IMR-90 (cell line): ENCODE measurements around the gene ATXN7L2. TPM values are rescaled to one million over a fixed set of nuclear protein-coding genes. Genes with fewer than 3 reads are reported as not detected.

Experiments used
- ATAC-seq: fragments of 200-7000 bp; cut with Tn5 transposase; 2 replicates; pipeline ENCODE4 v1.9.1; 2020; ENCODE audit warnings: low read depth, mild to moderate bottlenecking, moderate library complexity
- BruUV-seq: library from RNA; stranded (reverse); fragments of 400-500 nt; replicated peaks from 2 replicates; lab custom pipeline; 2021; lab: Mats Ljungman, UMichigan
- CTCF ChIA-PET: fragments of 300-600 bp; formaldehyde crosslinking; extraction: SDS; loops from one replicate; lab custom pipeline; 2021; ENCODE audit warnings: antibody characterized with exemption; lab: Yijun Ruan, JAX
- POLR2A ChIA-PET: fragments of 300-600 bp; sonication (Branson Sonifier 250); formaldehyde crosslinking; loops from one replicate; lab custom pipeline; 2022; ENCODE audit warnings: antibody characterized with exemption; ENCODE audit not compliant: unreplicated experiment; lab: Charles Lee
- DNase-seq: peaks from one replicate; pipeline ENCODE4 v3.0.0; 2013
- H2AFZ ChIP-seq: replicated peaks from 2 replicates; pipeline ENCODE3; 2013; ENCODE audit warnings: low read length, mild to moderate bottlenecking; ENCODE audit not compliant: poor library complexity
- H2AK5ac ChIP-seq: 2 replicates; pipeline ENCODE4 v1.6.1; 2013; ENCODE audit warnings: low read depth, low read length, inconsistent platforms
- H2AK9ac ChIP-seq: replicated peaks from 2 replicates; pipeline ENCODE3; 2013; ENCODE audit warnings: mild to moderate bottlenecking, low read depth, low read length, moderate library complexity; ENCODE audit not compliant: poor library complexity
- H2BK120ac ChIP-seq: 2 replicates; pipeline ENCODE4 v1.6.1; 2013; ENCODE audit warnings: low read depth, low read length, inconsistent platforms
- H2BK15ac ChIP-seq: 3 replicates; pipeline ENCODE4 v1.6.1; 2013; ENCODE audit warnings: low read depth, low read length, inconsistent platforms
- H2BK20ac ChIP-seq: 2 replicates; pipeline ENCODE4 v1.6.1; 2013; ENCODE audit warnings: low read depth, mild to moderate bottlenecking, inconsistent platforms, low read length, moderate library complexity
- H2BK5ac ChIP-seq: 2 replicates; pipeline ENCODE4 v1.6.1; 2013; ENCODE audit warnings: mild to moderate bottlenecking, low read depth, low read length, inconsistent platforms; ENCODE audit not compliant: poor library complexity, severe bottlenecking
- H3K14ac ChIP-seq: replicated peaks from 2 replicates; pipeline ENCODE4 v1.6.1; 2013; ENCODE audit warnings: low read depth, low read length, inconsistent platforms
- H3K18ac ChIP-seq: 2 replicates; pipeline ENCODE4 v1.6.1; 2013; ENCODE audit warnings: low read depth, low read length, control low read depth
- H3K23ac ChIP-seq: 2 replicates; pipeline ENCODE4 v1.6.1; 2013; ENCODE audit warnings: low read depth, low read length, inconsistent platforms
- H3K27ac ChIP-seq: 2 replicates; pipeline ENCODE4 v1.5.1; 2013; ENCODE audit warnings: mild to moderate bottlenecking, control low read depth, low read length; ENCODE audit not compliant: insufficient read depth
- H3K27me3 ChIP-seq: 2 replicates; pipeline ENCODE4 v1.6.1; 2013; ENCODE audit warnings: low read length; ENCODE audit not compliant: control insufficient read depth, insufficient read depth
- H3K36me3 ChIP-seq: 2 replicates; pipeline ENCODE4 v1.6.1; 2013; ENCODE audit warnings: low read length, mixed read lengths; ENCODE audit not compliant: control insufficient read depth, insufficient read depth
- H3K4ac ChIP-seq: 2 replicates; pipeline ENCODE4 v1.6.1; 2013; ENCODE audit warnings: low read depth, low read length, inconsistent platforms
- H3K4me1 ChIP-seq: 2 replicates; pipeline ENCODE4 v1.6.1; 2013; ENCODE audit warnings: low read length, mixed read lengths; ENCODE audit not compliant: control insufficient read depth, insufficient read depth
- H3K4me2 ChIP-seq: 2 replicates; pipeline ENCODE4 v1.6.1; 2013; ENCODE audit warnings: low read depth, mild to moderate bottlenecking, control low read depth, low read length, moderate library complexity
- H3K4me3 ChIP-seq: 2 replicates; pipeline ENCODE4 v1.5.1; 2013; ENCODE audit warnings: low read depth, mild to moderate bottlenecking, control low read depth, low read length, moderate library complexity; ENCODE audit not compliant: insufficient read depth
- H3K56ac ChIP-seq: 2 replicates; pipeline ENCODE4 v1.6.1; 2013; ENCODE audit warnings: low read length, inconsistent platforms; ENCODE audit not compliant: insufficient read depth; ENCODE audit errors: extremely low read depth
- H3K79me1 ChIP-seq, 2 experiments: 2 replicates each; pipeline ENCODE4 v1.6.1; 2013; ENCODE audit warnings: low read length in 2 of 2, inconsistent platforms in 1 of 2, low read depth in 1 of 2
- H3K9ac ChIP-seq: 2 replicates; pipeline ENCODE4 v1.6.1; 2013; ENCODE audit warnings: low read depth, low read length, control low read depth
- H3K9me1 ChIP-seq: 2 replicates; pipeline ENCODE4 v1.6.1; 2013; ENCODE audit warnings: low read length, inconsistent platforms; ENCODE audit not compliant: insufficient read depth
- H3K9me3 ChIP-seq: 2 replicates; pipeline ENCODE4 v1.6.1; 2013; ENCODE audit warnings: low read length; ENCODE audit not compliant: control insufficient read depth, insufficient read depth
- H4K20me1 ChIP-seq: 2 replicates; pipeline ENCODE4 v1.6.1; 2013; ENCODE audit warnings: low read length, inconsistent platforms; ENCODE audit not compliant: insufficient read depth
- H4K5ac ChIP-seq: 2 replicates; pipeline ENCODE4 v1.6.1; 2013; ENCODE audit warnings: mild to moderate bottlenecking, low read depth, low read length, control low read depth
- H4K8ac ChIP-seq, 2 experiments: 2 replicates each; pipeline ENCODE4 v1.6.1; 2013; ENCODE audit warnings: low read depth in 2 of 2, low read length in 2 of 2, control low read depth in 1 of 2, inconsistent platforms in 1 of 2
- H4K91ac ChIP-seq: 2 replicates; pipeline ENCODE4 v1.6.1; 2013; ENCODE audit warnings: low read depth, low read length, inconsistent platforms; ENCODE audit not compliant: insufficient read depth
- BHLHE40 ChIP-seq: fragments of 150-350 bp; IDR thresholded peaks from 2 replicates; pipeline ENCODE4 v1.6.1; 2016; ENCODE audit warnings: mild to moderate bottlenecking, low read depth, low read length
- CEBPB ChIP-seq: IDR thresholded peaks from 2 replicates; pipeline ENCODE4 v1.6.1; 2012; ENCODE audit warnings: low read depth, low read length, improper control_type of control experiment
- CHD1 ChIP-seq: IDR thresholded peaks from 2 replicates; pipeline ENCODE4 v1.6.1; 2012; ENCODE audit warnings: low read depth, low read length, improper control_type of control experiment
- CTCF ChIP-seq: conservative IDR thresholded peaks from 2 replicates; pipeline ENCODE4 v1.5.1; 2012; ENCODE audit warnings: mild to moderate bottlenecking, low read depth, low read length, improper control_type of control experiment
- ELK1 ChIP-seq: fragments of 150-350 bp; IDR thresholded peaks from 2 replicates; pipeline ENCODE4 v1.6.1; 2016; ENCODE audit warnings: low read depth, mild to moderate bottlenecking, low read length, moderate library complexity, borderline replicate concordance
- NFE2L2 ChIP-seq: fragments of 150-350 bp; IDR thresholded peaks from 2 replicates; pipeline ENCODE4 v1.6.1; 2016; ENCODE audit warnings: low read depth, mild to moderate bottlenecking, low read length
- POLR2A ChIP-seq: IDR thresholded peaks from 2 replicates; pipeline ENCODE4 v1.6.1; 2012; ENCODE audit warnings: mild to moderate bottlenecking, low read depth, low read length
- RAD21 ChIP-seq: IDR thresholded peaks from 2 replicates; pipeline ENCODE4 v1.6.1; 2012; ENCODE audit warnings: low read length, improper control_type of control experiment
- RCOR1 ChIP-seq: IDR thresholded peaks from 2 replicates; pipeline ENCODE4 v1.6.1; 2012; ENCODE audit warnings: mild to moderate bottlenecking, low read length, improper control_type of control experiment; ENCODE audit not compliant: insufficient replicate concordance
- RFX5 ChIP-seq: IDR thresholded peaks from 2 replicates; pipeline ENCODE4 v1.8.0; 2012; ENCODE audit warnings: low read depth, mild to moderate bottlenecking, low read length, moderate library complexity
- SMC3 ChIP-seq: fragments of 150-350 bp; IDR thresholded peaks from 2 replicates; pipeline ENCODE4 v1.6.1; 2016; ENCODE audit warnings: low read depth, mild to moderate bottlenecking, antibody characterized with exemption, low read length, moderate library complexity
- USF2 ChIP-seq: fragments of 150-350 bp; IDR thresholded peaks from 2 replicates; pipeline ENCODE4 v1.6.1; 2017; ENCODE audit warnings: mild to moderate bottlenecking, antibody characterized with exemption, low read length, low read depth
- WGBS, 2 experiments: methylation state at CpG; one replicate each; pipeline versions ENCODE4 v1.1.5 to v1.1.7; 2013; ENCODE audit warnings: missing lambda C conversion rate in 2 of 2; ENCODE audit not compliant: insufficient read length in 1 of 2; ENCODE audit errors: extremely low coverage in 2 of 2; 5-methylcytosine and 5-hydroxymethylcytosine counted together
- dilution Hi-C: fragments of 300-500 bp; cut with HindIII; formaldehyde crosslinking; loops from one replicate; pipeline ENCODE4 v1.14.3; 2018; ENCODE audit warnings: low sequenced_read_pairs; ENCODE audit not compliant: unreplicated experiment
- in situ Hi-C: fragments of 300-500 bp; cut with MboI; formaldehyde crosslinking; loops from 3 replicates; pipeline ENCODE4 v1.14.3; 2019; ENCODE audit warnings: low sequenced_read_pairs, inconsistent platforms, mixed read lengths
- intact Hi-C: fragments of 100-400 bp; cut with micrococcal nuclease; formaldehyde crosslinking; loops from 2 replicates; pipeline ENCODE4 v1.10.0; 2022
- polyA plus RNA-seq, 3 experiments: library from polyadenylated mRNA; depleted of rRNA; stranded (reverse); fragments of >200 nt; gene quantifications; 2 replicates each; pipeline ENCODE4 v1.2.3, GENCODE V29; 2012; ENCODE audit warnings: low replicate concordance in 1 of 3
- total RNA-seq: library from RNA; depleted of rRNA; stranded (reverse); fragments of >200 nt; gene quantifications from 2 replicates; pipeline ENCODE4 v1.2.3, GENCODE V29; 2012

The ATXN7L2 gene
- total and polyA plus RNA-seq, 2 of the 4 experiments (the other 2 are of a cell fraction), result 1.3 to 4.8 TPM

GRCh38 chr1:109537450-109538178, 53.9 kb downstream of the ATXN7L2 start:
- in situ Hi-C loops, result loop anchor here (10.0 kb wide), 1 partner anchor 273 kb away; no protein-coding TSS in a partner anchor
- Histone ChIP-seq H4K5ac (no peak overlapping the region), H3K4me3 (no peak overlapping the region), H3K23ac (no peak overlapping the region), H3K4me2 (no peak overlapping the region), H2AK9ac (no peak overlapping the region), H3K56ac (no peak overlapping the region), H3K9me1 (no peaks in the 10 kb centered on the region; the same call in 1 of the 2 replicates), H3K27ac (no peak overlapping the region), H4K8ac (no peak overlapping the region), H2AFZ (no peak overlapping the region), H2BK120ac (no peak overlapping the region), H2BK15ac (no peak overlapping the region), H3K79me1 (no peaks in the 10 kb centered on the region), H2AK5ac (no peak overlapping the region), H2BK20ac (no peak overlapping the region), H2BK5ac (no peak overlapping the region), H4K20me1 (no peaks in the 10 kb centered on the region), H3K4ac (no peak overlapping the region), H3K27me3 (peaks cover 23% of the 10 kb centered on the region), H3K36me3 (no peaks in the 10 kb centered on the region), H3K9ac (no peak overlapping the region), H4K91ac (no peak overlapping the region), H3K9me3 (no peaks in the 10 kb centered on the region), H3K18ac (no peak overlapping the region), H3K14ac (no peak overlapping the region), H3K4me1 (peaks cover 1% of the 10 kb centered on the region; the same call in 1 of the 2 replicates)
- dilution Hi-C loops, result no loop called here
- ATAC-seq, result no peak
- no peak for DNase-seq
- intact Hi-C loops, result no loop called here
- POLR2A ChIA-PET, result no interaction called here
- BruUV-seq, result no TSS peak
- no peak for TF ChIP-seq RCOR1
- TF ChIP-seq ELK1, result no peak
- no peak for TF ChIP-seq CTCF
- TF ChIP-seq NFE2L2, result no peak
- no peak for TF ChIP-seq RAD21
- TF ChIP-seq RFX5, result no peak
- no peak for TF ChIP-seq CHD1
- TF ChIP-seq CEBPB, result no peak
- no peak for TF ChIP-seq SMC3
- no peak for TF ChIP-seq BHLHE40
- no peak for TF ChIP-seq POLR2A
- no peak for TF ChIP-seq USF2
- CTCF ChIA-PET, result interaction anchor here (1.0 to 1.1 kb wide), 2 partner anchors 9 to 103 kb away, joined by 3 to 4 read pairs; no protein-coding TSS in a partner anchor
- 79% methylated on average over 3 of the region's 9 CpGs; no CpG with 5 or more reads in 1 of the 2 experiments for WGBS, 2 experiments
